HCT116 (cell line): ENCODE measurements around the gene TAGLN2. TPM values are rescaled to one million over a fixed set of nuclear protein-coding genes. Genes with fewer than 3 reads are reported as not detected.

Experiments used
- ATAC-seq: fragments of 200-7000 bp; cut with Tn5 transposase; 2 replicates; pipeline ENCODE4 v1.9.1; 2020; ENCODE audit warnings: mild to moderate bottlenecking, moderate library complexity
- BruUV-seq: library from RNA; stranded (reverse); fragments of 400-500 nt; replicated peaks from 2 replicates; lab custom pipeline; 2021; lab: Mats Ljungman, UMichigan
- CTCF ChIA-PET: fragments of 300-600 bp; sonication (Branson Sonifier 250); formaldehyde crosslinking; loops from one replicate; lab custom pipeline; 2021; ENCODE audit warnings: antibody characterized with exemption; lab: Charles Lee
- POLR2A ChIA-PET: fragments of 300-600, 350-600 bp; sonication (Branson Sonifier 250); formaldehyde crosslinking; loops from one replicate; lab custom pipeline; 2021; ENCODE audit warnings: antibody characterized with exemption; lab: Charles Lee
- RAD21 ChIA-PET, 2 experiments: fragments of 300-600 bp; sonication (Branson Sonifier 250); formaldehyde crosslinking; loops; one replicate each; lab custom pipeline; 2023; ENCODE audit warnings: low total read pairs in 2 of 2; ENCODE audit not compliant: uncharacterized antibody in 2 of 2, unreplicated experiment in 2 of 2, low non-redundant PET in 1 of 2; lab: Charles Lee
- DNase-seq: peaks from one replicate; pipeline ENCODE4 v3.0.0-alpha.2; 2010; ENCODE audit warnings: low read depth, low spot score
- H2AFZ ChIP-seq: fragments of 200-600 bp; shearing (Covaris generic), sonication (generic); 2 replicates; pipeline ENCODE4 v1.6.1; 2017; ENCODE audit warnings: low read depth, mixed run types, mixed read lengths, antibody characterized with exemption, low read length; ENCODE audit not compliant: poor library complexity, severe bottlenecking
- H3K27ac ChIP-seq: 2 replicates; pipeline ENCODE4 v1.5.1; 2012; ENCODE audit warnings: low read depth, low read length
- H3K27me3 ChIP-seq: fragments of 200-600 bp; sonication (generic); 2 replicates; pipeline ENCODE4 v1.6.1; 2016; ENCODE audit warnings: mixed run types, low read length, mixed read lengths; ENCODE audit not compliant: insufficient read depth
- H3K36me3 ChIP-seq, 2 experiments: fragments of 200-500 bp in 1 of 2; fragments of 200-600 bp in 1 of 2; sonication (Bioruptor generic) in 1 of 2; sonication (generic) in 1 of 2; 2 replicates each; pipeline versions ENCODE4 v1.5.1 to v1.6.1; 2014 to 2016; ENCODE audit warnings: low read length in 2 of 2, inconsistent platforms in 1 of 2, mixed read lengths in 1 of 2, mixed run types in 1 of 2; ENCODE audit not compliant: insufficient read depth in 2 of 2, control insufficient read depth in 1 of 2
- H3K4me1 ChIP-seq, 2 experiments: fragments of 200-600 bp in 1 of 2; sonication (generic) in 1 of 2; 2 replicates each; pipeline versions ENCODE4 v1.5.1 to v1.6.1; 2012 to 2017; ENCODE audit warnings: low read length in 2 of 2, inconsistent platforms in 1 of 2, mild to moderate bottlenecking in 1 of 2, mixed read lengths in 1 of 2, mixed run types in 1 of 2, moderate library complexity in 1 of 2; ENCODE audit not compliant: insufficient read depth in 2 of 2, control insufficient read depth in 1 of 2
- H3K4me2 ChIP-seq: fragments of 200-600 bp; sonication (generic); 2 replicates; pipeline ENCODE4 v1.6.1; 2017; ENCODE audit warnings: mixed run types, low read length, mixed read lengths
- H3K4me3 ChIP-seq, 2 experiments: fragments of 200-600 bp in 1 of 2; sonication (generic) in 1 of 2; replicated peaks in 1 of 2; 2 replicates each; pipeline ENCODE4 v1.5.1; 2011 to 2016; ENCODE audit warnings: low read length in 2 of 2, control low read depth in 1 of 2, low read depth in 1 of 2, mild to moderate bottlenecking in 1 of 2, mixed read lengths in 1 of 2, mixed run types in 1 of 2
- H3K79me2 ChIP-seq: fragments of 200-600 bp; sonication (generic); 2 replicates; pipeline ENCODE4 v1.6.1; 2017; ENCODE audit warnings: mild to moderate bottlenecking, mixed run types, low read length, moderate library complexity, mixed read lengths; ENCODE audit not compliant: insufficient read depth
- H3K9ac ChIP-seq: fragments of 200-600 bp; sonication (generic); 2 replicates; pipeline ENCODE4 v1.6.1; 2016; ENCODE audit warnings: low read length, mixed read lengths
- H3K9me2 ChIP-seq: fragments of 200-600 bp; sonication (generic), shearing (Covaris generic); 2 replicates; pipeline ENCODE4 v1.6.1; 2017; ENCODE audit warnings: mixed run types, mild to moderate bottlenecking, moderate library complexity; ENCODE audit not compliant: insufficient read depth
- H3K9me3 ChIP-seq, 2 experiments: fragments of 200-500 bp in 1 of 2; fragments of 200-600 bp in 1 of 2; sonication (Bioruptor generic) in 1 of 2; sonication (generic) in 1 of 2; 2 replicates each; pipeline ENCODE4 v1.6.1; 2014 to 2017; ENCODE audit warnings: low read length in 2 of 2, mixed read lengths in 2 of 2, inconsistent platforms in 1 of 2, low read depth in 1 of 2, mild to moderate bottlenecking in 1 of 2, mixed run types in 1 of 2, moderate library complexity in 1 of 2; ENCODE audit not compliant: control insufficient read depth in 1 of 2, insufficient read depth in 1 of 2
- H4K20me1 ChIP-seq: fragments of 200-600 bp; sonication (generic), shearing (Covaris generic); 2 replicates; pipeline ENCODE4 v1.6.1; 2017; ENCODE audit warnings: mixed run types, mild to moderate bottlenecking, moderate library complexity; ENCODE audit not compliant: insufficient read depth
- EGR1 ChIP-seq: IDR thresholded peaks from 2 replicates; pipeline ENCODE4 v1.6.1; 2012; ENCODE audit warnings: low read depth
- FOSL1 ChIP-seq: IDR thresholded peaks from 2 replicates; pipeline ENCODE4 v1.6.1; 2012; ENCODE audit warnings: low read depth
- MAX ChIP-seq: IDR thresholded peaks from 2 replicates; pipeline ENCODE4 v1.6.1; 2012
- POLR2A ChIP-seq: IDR thresholded peaks from 2 replicates; pipeline ENCODE4 v1.7.0; 2011; ENCODE audit warnings: borderline replicate concordance; ENCODE audit not compliant: insufficient read depth, insufficient read length; ENCODE audit errors: extremely low read depth
- POLR2AphosphoS5 ChIP-seq: IDR thresholded peaks from 2 replicates; pipeline ENCODE4 v1.6.1; 2011; ENCODE audit warnings: mild to moderate bottlenecking, low read depth, low read length, moderate library complexity
- RAD21 ChIP-seq: IDR thresholded peaks from 2 replicates; pipeline ENCODE4 v1.6.1; 2012; ENCODE audit warnings: low read depth, mild to moderate bottlenecking
- SIN3A ChIP-seq: IDR thresholded peaks from 2 replicates; pipeline ENCODE4 v1.6.1; 2012; ENCODE audit warnings: low read depth
- SP1 ChIP-seq: IDR thresholded peaks from 2 replicates; pipeline ENCODE4 v1.6.1; 2012; ENCODE audit warnings: low read depth
- SRF ChIP-seq: IDR thresholded peaks from 2 replicates; pipeline ENCODE4 v1.6.1; 2012; ENCODE audit warnings: low read depth
- YY1 ChIP-seq: IDR thresholded peaks from 2 replicates; pipeline ENCODE4 v1.6.1; 2011; ENCODE audit warnings: low read length, low read depth, moderate library complexity, mild to moderate bottlenecking; ENCODE audit not compliant: insufficient replicate concordance; ENCODE audit errors: extremely low read depth
- ZBTB33 ChIP-seq: IDR thresholded peaks from 2 replicates; pipeline ENCODE4 v1.6.1; 2011; ENCODE audit warnings: mild to moderate bottlenecking, low read length, moderate library complexity; ENCODE audit not compliant: insufficient replicate concordance; ENCODE audit errors: extremely low read depth
- ZNF274 ChIP-seq: fragments of 200-500 bp; sonication (Bioruptor generic); IDR thresholded peaks from 2 replicates; pipeline ENCODE4 v1.6.1; 2014; ENCODE audit warnings: mild to moderate bottlenecking, low read depth, low read length, inconsistent platforms
- intact Hi-C: fragments of 100-400 bp; cut with micrococcal nuclease; formaldehyde crosslinking; loops from 2 replicates; pipeline ENCODE4 v1.10.0; 2022
- total RNA-seq: library from RNA; stranded (reverse); gene quantifications from one replicate; pipeline ENCODE4 v1.2.1, GENCODE V29; 2021; ENCODE audit not compliant: unreplicated experiment

The TAGLN2 gene
- total RNA-seq, 1 experiment from 2014 or later, result 127 TPM

GRCh38 chr1:159933347-159933746, 8.0 kb upstream of the TAGLN2 start:
- H3K4me1 ChIP-seq, result peaks cover 3 to 15% of the 10 kb centered on the region in 2 experiments
- H3K9me2 ChIP-seq, result no peaks in the 10 kb centered on the region
- no peaks in the 10 kb centered on the region for H3K27me3 ChIP-seq
- RAD21 ChIA-PET, result interaction anchor here in 1 of 2 experiments (1.2 to 1.4 kb wide), 2 partner anchors 73 to 74 kb away, joined by 3 to 4 read pairs; no protein-coding TSS in a partner anchor
- H3K27ac ChIP-seq, result no peak overlapping the region
- CTCF ChIA-PET, result interaction anchor here (10.1 kb wide), 1 partner anchor 73 kb away, joined by 170 read pairs; no protein-coding TSS in a partner anchor
- DNase-seq, result no peak
- peaks cover 0 to 2% of the 10 kb centered on the region in 2 experiments; a peak in 1 of 4 replicates for H3K36me3 ChIP-seq
- TF ChIP-seq FOSL1, result no peak
- no peak for TF ChIP-seq SP1
- TF ChIP-seq ZNF274, result no peak
- TF ChIP-seq YY1, result no peak
- TF ChIP-seq POLR2A, result no peak
- TF ChIP-seq MAX, result no peak
- TF ChIP-seq EGR1, result no peak
- TF ChIP-seq ZBTB33, result no peak
- TF ChIP-seq SIN3A, result no peak
- TF ChIP-seq RAD21, result no peak
- no peak for TF ChIP-seq SRF
- no peak for TF ChIP-seq POLR2AphosphoS5
- no peaks in the 10 kb centered on the region for H3K9me3 ChIP-seq
- H3K79me2 ChIP-seq, result no peaks in the 10 kb centered on the region
- POLR2A ChIA-PET, result no interaction called here
- H4K20me1 ChIP-seq, result no peaks in the 10 kb centered on the region
- no peak overlapping the region for H3K4me2 ChIP-seq
- ATAC-seq, result no peak
- H3K9ac ChIP-seq, result no peak overlapping the region
- H2AFZ ChIP-seq, result no peak overlapping the region
- intact Hi-C loops, result no loop called here
- H3K4me3 ChIP-seq, result no peak overlapping the region
- no TSS peak for BruUV-seq
